Subcutaneous abdominal adipose tissue (tissue), 5 donors: ENCODE results near the gene ZBTB49.

Source experiments
- H3K27ac ChIP-seq: one replicate; pipeline ENCODE4 v1.7.0; 2013; ENCODE audit warnings: low read depth, mild to moderate bottlenecking, inconsistent platforms, low read length, moderate library complexity
- H3K27me3 ChIP-seq, 5 donors: one replicate each; pipeline ENCODE4 v1.7.0; 2013; ENCODE audit warnings: low read length in 5 of 5, inconsistent platforms in 1 of 5; ENCODE audit not compliant: control insufficient read depth in 5 of 5, insufficient read depth in 4 of 5
- H3K36me3 ChIP-seq, 5 donors: one replicate each; pipeline ENCODE4 v1.7.0; 2013; ENCODE audit warnings: low read length in 5 of 5; ENCODE audit not compliant: control insufficient read depth in 5 of 5, insufficient read depth in 5 of 5
- H3K4me1 ChIP-seq, 5 donors: one replicate each; pipeline ENCODE4 v1.7.0; 2013; ENCODE audit warnings: low read length in 5 of 5, mild to moderate bottlenecking in 3 of 5, moderate library complexity in 1 of 5; ENCODE audit not compliant: control insufficient read depth in 5 of 5, insufficient read depth in 5 of 5
- H3K4me3 ChIP-seq, 5 donors: one replicate each; pipeline ENCODE4 v1.7.0; 2013; ENCODE audit warnings: low read length in 5 of 5, low read depth in 1 of 5
- H3K9ac ChIP-seq, 5 donors: one replicate each; pipeline ENCODE4 v1.7.0; 2013; ENCODE audit warnings: low read length in 5 of 5, mild to moderate bottlenecking in 4 of 5, moderate library complexity in 3 of 5
- H3K9me3 ChIP-seq, 5 donors: one replicate each; pipeline ENCODE4 v1.7.0; 2013; ENCODE audit warnings: low read length in 5 of 5; ENCODE audit not compliant: control insufficient read depth in 5 of 5
- donor health status: healthy.
- donor health status: healthy.
- donor health status: healthy.
- donor health status: healthy.
- donor health status: healthy.

The ZBTB49 gene

GRCh38 chr4:4364061-4364460 is 74.0 kb downstream of the ZBTB49 start:
- Histone ChIP-seq H3K9ac (no peak overlapping the region), H3K4me1 (no peaks in the 10 kb centered on the region), H3K36me3 (no peaks in the 10 kb centered on the region), H3K4me3 (no peak overlapping the region), H3K27me3 (peaks cover 6 to 19% (median 7%) of the 10 kb centered on the region in 5 donors), H3K9me3 (peaks cover 0 to 6% (median 0%) of the 10 kb centered on the region in 5 donors), H3K27ac (no peak overlapping the region)

GRCh38 chr4:4364486-4365208 is 74.6 kb downstream of the ZBTB49 start:
- Histone ChIP-seq H3K27me3 (peaks cover 6 to 19% (median 7%) of the 10 kb centered on the region in 5 donors), H3K27ac (no peak overlapping the region), H3K9ac (no peak overlapping the region), H3K4me1 (no peaks in the 10 kb centered on the region), H3K36me3 (no peaks in the 10 kb centered on the region), H3K9me3 (peaks cover 0 to 6% (median 0%) of the 10 kb centered on the region in 5 donors), H3K4me3 (no peak overlapping the region)

- Histone ChIP-seq H3K27me3 (peaks cover 0 to 6% (median 2%) of the 10 kb centered on the region in 5 donors), H3K4me3 (no peak overlapping the region), H3K4me1 (no peaks in the 10 kb centered on the region), H3K36me3 (no peaks in the 10 kb centered on the region), H3K27ac (no peak overlapping the region), H3K9ac (no peak overlapping the region), H3K9me3 (peaks cover 0 to 6% (median 0%) of the 10 kb centered on the region in 5 donors)
Observed at GRCh38 chr4:4368809-4369580, 78.9 kb downstream of the ZBTB49 start.
